Ishikawa (cell line): ENCODE measurements around the gene QSOX1.
A peak's percentile ranks its signal among the peaks of the same experiment; 100 is the strongest.

ENCODE experiments used
- CEBPB ChIP-seq: IDR thresholded peaks from 2 replicates; pipeline ENCODE4 v1.6.1; 2012
- CREB1 ChIP-seq: IDR thresholded peaks from 2 replicates; pipeline ENCODE4 v1.6.1; 2012; ENCODE audit warnings: low read depth
- EGR1 ChIP-seq: IDR thresholded peaks from 2 replicates; pipeline ENCODE4 v1.6.1; 2012
- EP300 ChIP-seq: IDR thresholded peaks from 2 replicates; pipeline ENCODE4 v1.6.1; 2012; ENCODE audit warnings: borderline replicate concordance
- FOXM1 ChIP-seq: IDR thresholded peaks from 2 replicates; pipeline ENCODE4 v1.6.1; 2012; ENCODE audit warnings: low read depth, borderline replicate concordance
- MAX ChIP-seq: IDR thresholded peaks from 2 replicates; pipeline ENCODE4 v1.6.1; 2012
- NFIC ChIP-seq: IDR thresholded peaks from 2 replicates; pipeline ENCODE4 v1.6.1; 2012
- RAD21 ChIP-seq: IDR thresholded peaks from 2 replicates; pipeline ENCODE4 v1.6.1; 2012; ENCODE audit warnings: low read depth
- REST ChIP-seq: IDR thresholded peaks from 2 replicates; pipeline ENCODE4 v1.6.1; 2012; ENCODE audit warnings: low read depth, mild to moderate bottlenecking
- TAF1 ChIP-seq: IDR thresholded peaks from 2 replicates; pipeline ENCODE4 v1.6.1; 2012; ENCODE audit warnings: low read depth, mild to moderate bottlenecking
- TCF12 ChIP-seq: IDR thresholded peaks from 2 replicates; pipeline ENCODE4 v1.6.1; 2012; ENCODE audit warnings: low read depth
- TEAD4 ChIP-seq: IDR thresholded peaks from 2 replicates; pipeline ENCODE4 v1.6.1; 2012
- USF1 ChIP-seq: IDR thresholded peaks from 2 replicates; pipeline ENCODE4 v1.6.1; 2012
- YY1 ChIP-seq: IDR thresholded peaks from 2 replicates; pipeline ENCODE4 v1.6.1; 2012; ENCODE audit warnings: low read depth
- ZBTB7A ChIP-seq: IDR thresholded peaks from 2 replicates; pipeline ENCODE4 v1.6.1; 2012; ENCODE audit warnings: low read depth

Gene QSOX1

GRCh38 chr1:180154325-180155181, at the start of gene QSOX1:
QSOX1 (plus strand) TSS chr1:180154869; CDS start chr1:180154908, 39 bp downstream.
- TF ChIP-seq RAD21 (no peak), TCF12 (no peak), TEAD4 (no peak), YY1 (peak; percentile 34; the same call in 1 of the 2 replicates), NFIC (no peak), CEBPB (no peak), TAF1 (peak; percentile 67; the same call in 1 of the 2 replicates), USF1 (peak; percentile 59), EGR1 (no peak), ZBTB7A (0 out of 2 replicates have a peak, but pooled peaks have one; percentile 15), MAX (peak; percentile 38; the same call in 1 of the 2 replicates), FOXM1 (no peak), CREB1 (no peak), REST (no peak), EP300 (no peak)

GRCh38 chr1:180112091-180112490, 42.6 kb upstream of the QSOX1 start:
- TF ChIP-seq TEAD4 (no peak), NFIC (no peak), CEBPB (no peak), USF1 (no peak), ZBTB7A (no peak), EGR1 (no peak), TAF1 (no peak), MAX (no peak), RAD21 (no peak), REST (no peak), CREB1 (no peak), YY1 (no peak), EP300 (no peak), TCF12 (no peak), FOXM1 (no peak)

- no peak for TF ChIP-seq EP300
Observed at GRCh38 chr1:180112984-180113647, 41.6 kb upstream of the QSOX1 start.

GRCh38 chr1:180114396-180114945, 40.2 kb upstream of the QSOX1 start:
- no peak for TF ChIP-seq RAD21
- TF ChIP-seq ZBTB7A, result no peak
- TF ChIP-seq NFIC, result no peak
- no peak for TF ChIP-seq EGR1
- TF ChIP-seq FOXM1, result no peak
- no peak for TF ChIP-seq EP300
- no peak for TF ChIP-seq CREB1
- TF ChIP-seq USF1, result no peak
- no peak for TF ChIP-seq YY1
